ENCODE results near the gene DMAC1.

DNA sequence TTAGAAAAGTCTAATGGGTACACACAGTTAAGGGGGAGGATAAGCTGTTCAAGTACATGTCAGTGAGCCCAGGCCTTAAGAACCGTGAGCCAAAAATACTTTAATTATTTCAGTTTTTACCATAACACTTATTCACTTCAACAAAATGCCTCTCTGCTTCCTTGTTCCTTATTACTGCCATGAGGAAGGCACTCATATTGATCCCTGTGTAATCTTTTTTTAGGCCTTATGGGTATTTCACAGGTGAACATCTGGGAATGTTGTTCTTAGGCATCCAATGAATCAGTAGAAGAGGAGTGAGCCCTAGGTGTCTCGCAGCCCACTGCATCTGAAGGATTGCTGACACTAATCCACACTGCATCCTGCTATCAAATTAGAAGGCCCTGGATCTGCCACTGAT lies 13.5 kb upstream of the DMAC1 start:
- TF ChIP-seq, protein P1, sequence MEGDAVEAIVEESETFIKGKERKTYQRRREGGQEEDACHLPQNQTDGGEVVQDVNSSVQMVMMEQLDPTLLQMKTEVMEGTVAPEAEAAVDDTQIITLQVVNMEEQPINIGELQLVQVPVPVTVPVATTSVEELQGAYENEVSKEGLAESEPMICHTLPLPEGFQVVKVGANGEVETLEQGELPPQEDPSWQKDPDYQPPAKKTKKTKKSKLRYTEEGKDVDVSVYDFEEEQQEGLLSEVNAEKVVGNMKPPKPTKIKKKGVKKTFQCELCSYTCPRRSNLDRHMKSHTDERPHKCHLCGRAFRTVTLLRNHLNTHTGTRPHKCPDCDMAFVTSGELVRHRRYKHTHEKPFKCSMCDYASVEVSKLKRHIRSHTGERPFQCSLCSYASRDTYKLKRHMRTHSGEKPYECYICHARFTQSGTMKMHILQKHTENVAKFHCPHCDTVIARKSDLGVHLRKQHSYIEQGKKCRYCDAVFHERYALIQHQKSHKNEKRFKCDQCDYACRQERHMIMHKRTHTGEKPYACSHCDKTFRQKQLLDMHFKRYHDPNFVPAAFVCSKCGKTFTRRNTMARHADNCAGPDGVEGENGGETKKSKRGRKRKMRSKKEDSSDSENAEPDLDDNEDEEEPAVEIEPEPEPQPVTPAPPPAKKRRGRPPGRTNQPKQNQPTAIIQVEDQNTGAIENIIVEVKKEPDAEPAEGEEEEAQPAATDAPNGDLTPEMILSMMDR (IDR thresholded peaks at IDR 0.05; ENCODE audit: low read length) = no peak
- no peak for TF ChIP-seq EZH2 (IDR thresholded peaks at IDR 0.05; ENCODE audit: borderline replicate concordance, low read length)

Data from OCI-LY1 (cell line).